Measurements from ENCODE around the gene CNIH2. TPM values are rescaled to one million over a fixed set of nuclear protein-coding genes. Genes with fewer than 3 reads are reported as not detected.
A peak's percentile ranks its signal among the peaks of the same experiment; 100 is the strongest.

Gene CNIH2
- total and polyA plus RNA-seq, 2 of the 13 experiments (the other 11 are each of a cell fraction or from before 2014, with no cell fraction given), result 0.60 to 0.69 TPM

DNA sequence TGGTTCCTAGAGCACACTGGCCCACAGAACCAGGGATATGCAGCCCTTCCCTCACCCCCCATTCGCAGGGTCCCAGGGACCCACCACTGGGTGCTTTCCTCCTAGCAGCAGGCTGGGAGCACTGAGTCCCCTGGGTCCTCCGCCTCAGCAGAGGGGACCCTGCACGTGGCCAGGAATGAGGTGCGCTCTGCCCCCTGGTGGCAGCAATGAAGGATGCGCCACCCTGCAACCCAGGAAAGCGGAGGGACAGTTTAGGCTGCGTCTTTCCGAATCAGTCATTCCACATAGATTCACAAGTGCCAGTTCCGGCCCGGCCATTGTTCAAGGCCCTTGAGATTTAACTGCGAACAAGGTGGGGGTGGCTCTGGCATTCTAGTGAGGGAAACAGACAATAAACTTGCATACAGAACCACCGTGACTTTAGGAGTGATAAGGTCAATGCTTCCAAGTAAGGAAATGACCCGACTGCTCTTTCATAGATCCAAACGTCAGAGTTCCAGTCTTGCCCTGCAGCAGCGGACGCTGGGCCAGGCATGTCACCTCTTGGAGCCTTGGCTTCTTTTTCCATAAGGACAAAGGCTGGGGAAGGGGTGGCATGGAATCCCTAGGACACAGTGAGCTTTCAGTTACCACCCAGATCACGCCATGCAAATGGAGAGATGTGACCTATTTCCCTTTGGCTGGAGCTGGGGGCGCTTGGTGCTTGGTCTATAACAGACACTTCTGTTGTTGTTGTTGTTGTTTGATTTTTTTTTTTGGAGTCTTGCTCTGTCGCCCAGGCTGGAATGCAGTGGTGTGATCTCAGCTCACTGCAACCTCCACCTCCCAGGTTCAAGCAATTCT is 50.5 kb downstream of the CNIH2 start (continued):
- TF ChIP-seq, protein P1, sequence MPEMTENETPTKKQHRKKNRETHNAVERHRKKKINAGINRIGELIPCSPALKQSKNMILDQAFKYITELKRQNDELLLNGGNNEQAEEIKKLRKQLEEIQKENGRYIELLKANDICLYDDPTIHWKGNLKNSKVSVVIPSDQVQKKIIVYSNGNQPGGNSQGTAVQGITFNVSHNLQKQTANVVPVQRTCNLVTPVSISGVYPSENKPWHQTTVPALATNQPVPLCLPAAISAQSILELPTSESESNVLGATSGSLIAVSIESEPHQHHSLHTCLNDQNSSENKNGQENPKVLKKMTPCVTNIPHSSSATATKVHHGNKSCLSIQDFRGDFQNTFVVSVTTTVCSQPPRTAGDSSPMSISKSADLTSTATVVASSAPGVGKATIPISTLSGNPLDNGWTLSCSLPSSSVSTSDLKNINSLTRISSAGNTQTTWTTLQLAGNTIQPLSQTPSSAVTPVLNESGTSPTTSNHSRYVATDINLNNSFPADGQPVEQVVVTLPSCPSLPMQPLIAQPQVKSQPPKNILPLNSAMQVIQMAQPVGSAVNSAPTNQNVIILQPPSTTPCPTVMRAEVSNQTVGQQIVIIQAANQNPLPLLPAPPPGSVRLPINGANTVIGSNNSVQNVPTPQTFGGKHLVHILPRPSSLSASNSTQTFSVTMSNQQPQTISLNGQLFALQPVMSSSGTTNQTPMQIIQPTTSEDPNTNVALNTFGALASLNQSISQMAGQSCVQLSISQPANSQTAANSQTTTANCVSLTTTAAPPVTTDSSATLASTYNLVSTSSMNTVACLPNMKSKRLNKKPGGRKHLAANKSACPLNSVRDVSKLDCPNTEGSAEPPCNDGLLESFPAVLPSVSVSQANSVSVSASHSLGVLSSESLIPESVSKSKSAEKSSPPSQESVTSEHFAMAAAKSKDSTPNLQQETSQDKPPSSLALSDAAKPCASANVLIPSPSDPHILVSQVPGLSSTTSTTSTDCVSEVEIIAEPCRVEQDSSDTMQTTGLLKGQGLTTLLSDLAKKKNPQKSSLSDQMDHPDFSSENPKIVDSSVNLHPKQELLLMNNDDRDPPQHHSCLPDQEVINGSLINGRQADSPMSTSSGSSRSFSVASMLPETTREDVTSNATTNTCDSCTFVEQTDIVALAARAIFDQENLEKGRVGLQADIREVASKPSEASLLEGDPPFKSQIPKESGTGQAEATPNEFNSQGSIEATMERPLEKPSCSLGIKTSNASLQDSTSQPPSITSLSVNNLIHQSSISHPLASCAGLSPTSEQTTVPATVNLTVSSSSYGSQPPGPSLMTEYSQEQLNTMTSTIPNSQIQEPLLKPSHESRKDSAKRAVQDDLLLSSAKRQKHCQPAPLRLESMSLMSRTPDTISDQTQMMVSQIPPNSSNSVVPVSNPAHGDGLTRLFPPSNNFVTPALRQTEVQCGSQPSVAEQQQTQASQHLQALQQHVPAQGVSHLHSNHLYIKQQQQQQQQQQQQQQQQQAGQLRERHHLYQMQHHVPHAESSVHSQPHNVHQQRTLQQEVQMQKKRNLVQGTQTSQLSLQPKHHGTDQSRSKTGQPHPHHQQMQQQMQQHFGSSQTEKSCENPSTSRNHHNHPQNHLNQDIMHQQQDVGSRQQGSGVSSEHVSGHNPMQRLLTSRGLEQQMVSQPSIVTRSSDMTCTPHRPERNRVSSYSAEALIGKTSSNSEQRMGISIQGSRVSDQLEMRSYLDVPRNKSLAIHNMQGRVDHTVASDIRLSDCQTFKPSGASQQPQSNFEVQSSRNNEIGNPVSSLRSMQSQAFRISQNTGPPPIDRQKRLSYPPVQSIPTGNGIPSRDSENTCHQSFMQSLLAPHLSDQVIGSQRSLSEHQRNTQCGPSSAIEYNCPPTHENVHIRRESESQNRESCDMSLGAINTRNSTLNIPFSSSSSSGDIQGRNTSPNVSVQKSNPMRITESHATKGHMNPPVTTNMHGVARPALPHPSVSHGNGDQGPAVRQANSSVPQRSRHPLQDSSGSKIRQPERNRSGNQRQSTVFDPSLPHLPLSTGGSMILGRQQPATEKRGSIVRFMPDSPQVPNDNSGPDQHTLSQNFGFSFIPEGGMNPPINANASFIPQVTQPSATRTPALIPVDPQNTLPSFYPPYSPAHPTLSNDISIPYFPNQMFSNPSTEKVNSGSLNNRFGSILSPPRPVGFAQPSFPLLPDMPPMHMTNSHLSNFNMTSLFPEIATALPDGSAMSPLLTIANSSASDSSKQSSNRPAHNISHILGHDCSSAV (CRISPR knock-in tag; IDR thresholded peaks at IDR 0.05; ENCODE audit: borderline replicate concordance), result no peak
- TF ChIP-seq SPEN (CRISPR knock-in tag; IDR thresholded peaks at IDR 0.05; ENCODE audit: low read depth) (peak; percentile 78), HDAC2 (CRISPR knock-in tag; IDR thresholded peaks at IDR 0.05) (peak; percentile 87), ZMYM2 (CRISPR knock-in tag; IDR thresholded peaks at IDR 0.05) (no peak), RELA (CRISPR knock-in tag; IDR thresholded peaks at IDR 0.05) (0 out of 2 replicates have a peak, but pooled peaks have one; percentile 19), SMARCE1 (IDR thresholded peaks at IDR 0.05; ENCODE audit: borderline replicate concordance) (no peak), SUZ12 (IDR thresholded peaks at IDR 0.05; ENCODE audit: low read depth, low read length) (no peak), CHD4 (IDR thresholded peaks at IDR 0.05; ENCODE audit: borderline replicate concordance, low read length) (no peak), RFXANK (CRISPR knock-in tag; IDR thresholded peaks at IDR 0.05) (no peak), THYN1 (CRISPR knock-in tag; IDR thresholded peaks at IDR 0.05; ENCODE audit: borderline replicate concordance, low read depth) (no peak), NBN (conservative IDR thresholded peaks at IDR 0.05) (no peak), ATF2 (CRISPR knock-in tag; IDR thresholded peaks at IDR 0.05) (peak; percentile 77), SALL2 (CRISPR knock-in tag; IDR thresholded peaks at IDR 0.05) (peak; percentile 90), SETDB1 (CRISPR knock-in tag; IDR thresholded peaks at IDR 0.05; ENCODE audit: borderline replicate concordance) (no peak), CREB1 (IDR thresholded peaks at IDR 0.05) (no peak), CREB1 (CRISPR knock-in tag; IDR thresholded peaks at IDR 0.05) (no peak), ZNF17 (CRISPR knock-in tag; IDR thresholded peaks at IDR 0.05) (no peak)
- TF ChIP-seq, protein P2, sequence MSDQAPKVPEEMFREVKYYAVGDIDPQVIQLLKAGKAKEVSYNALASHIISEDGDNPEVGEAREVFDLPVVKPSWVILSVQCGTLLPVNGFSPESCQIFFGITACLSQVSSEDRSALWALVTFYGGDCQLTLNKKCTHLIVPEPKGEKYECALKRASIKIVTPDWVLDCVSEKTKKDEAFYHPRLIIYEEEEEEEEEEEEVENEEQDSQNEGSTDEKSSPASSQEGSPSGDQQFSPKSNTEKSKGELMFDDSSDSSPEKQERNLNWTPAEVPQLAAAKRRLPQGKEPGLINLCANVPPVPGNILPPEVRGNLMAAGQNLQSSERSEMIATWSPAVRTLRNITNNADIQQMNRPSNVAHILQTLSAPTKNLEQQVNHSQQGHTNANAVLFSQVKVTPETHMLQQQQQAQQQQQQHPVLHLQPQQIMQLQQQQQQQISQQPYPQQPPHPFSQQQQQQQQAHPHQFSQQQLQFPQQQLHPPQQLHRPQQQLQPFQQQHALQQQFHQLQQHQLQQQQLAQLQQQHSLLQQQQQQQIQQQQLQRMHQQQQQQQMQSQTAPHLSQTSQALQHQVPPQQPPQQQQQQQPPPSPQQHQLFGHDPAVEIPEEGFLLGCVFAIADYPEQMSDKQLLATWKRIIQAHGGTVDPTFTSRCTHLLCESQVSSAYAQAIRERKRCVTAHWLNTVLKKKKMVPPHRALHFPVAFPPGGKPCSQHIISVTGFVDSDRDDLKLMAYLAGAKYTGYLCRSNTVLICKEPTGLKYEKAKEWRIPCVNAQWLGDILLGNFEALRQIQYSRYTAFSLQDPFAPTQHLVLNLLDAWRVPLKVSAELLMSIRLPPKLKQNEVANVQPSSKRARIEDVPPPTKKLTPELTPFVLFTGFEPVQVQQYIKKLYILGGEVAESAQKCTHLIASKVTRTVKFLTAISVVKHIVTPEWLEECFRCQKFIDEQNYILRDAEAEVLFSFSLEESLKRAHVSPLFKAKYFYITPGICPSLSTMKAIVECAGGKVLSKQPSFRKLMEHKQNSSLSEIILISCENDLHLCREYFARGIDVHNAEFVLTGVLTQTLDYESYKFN (CRISPR knock-in tag; conservative IDR thresholded peaks at IDR 0.05), result peak; percentile 46; the same call in 1 of the 2 replicates

All from HepG2 (cell line).